HepG2 (cell line): ENCODE results near the gene PFDN5. TPM values are rescaled to one million over a fixed set of nuclear protein-coding genes. Genes with fewer than 3 reads are reported as not detected.

Experiments
- CHD4 ChIP-seq: fragments of 200-600 bp; sonication (generic); IDR thresholded peaks from 2 replicates; pipeline ENCODE4 v1.7.0; 2017; ENCODE audit warnings: mild to moderate bottlenecking, low read length, borderline replicate concordance
- HDAC2 ChIP-seq: sonication (generic); formaldehyde crosslinking; IDR thresholded peaks from 2 replicates; pipeline ENCODE4 v1.4.0; 2020; ENCODE audit warnings: missing genetic modification reagents
- KLF12 ChIP-seq: sonication (generic); formaldehyde crosslinking; IDR thresholded peaks from 2 replicates; pipeline ENCODE4 v1.4.0; 2020; ENCODE audit warnings: missing genetic modification reagents, borderline replicate concordance
- MIXL1 ChIP-seq: IDR thresholded peaks from 2 replicates; pipeline ENCODE4 v1.6.1; 2016
- RBFOX2 ChIP-seq: fragments of 200-400 bp; formaldehyde crosslinking; IDR thresholded peaks from 2 replicates; pipeline ENCODE4 v1.6.1; 2017; ENCODE audit warnings: low read depth, mild to moderate bottlenecking, low read length
- REXO4 ChIP-seq: sonication (generic); formaldehyde crosslinking; IDR thresholded peaks from 2 replicates; pipeline ENCODE4 v1.8.0; 2022; ENCODE audit warnings: missing genetic modification reagents, mild to moderate bottlenecking, borderline replicate concordance
- SALL2 ChIP-seq: sonication (generic); formaldehyde crosslinking; IDR thresholded peaks from 2 replicates; pipeline ENCODE4 v1.8.1; 2023; ENCODE audit warnings: mild to moderate bottlenecking, missing genetic modification reagents, inconsistent platforms
- SMAD3 ChIP-seq: sonication (generic); formaldehyde crosslinking; IDR thresholded peaks from 2 replicates; pipeline ENCODE4 v1.4.0; 2020; ENCODE audit warnings: missing genetic modification reagents
- SP2 ChIP-seq: sonication (generic); formaldehyde crosslinking; IDR thresholded peaks from 2 replicates; pipeline ENCODE4 v1.5.1; 2020; ENCODE audit warnings: mild to moderate bottlenecking, missing genetic modification reagents
- TOE1 ChIP-seq: sonication (generic); formaldehyde crosslinking; IDR thresholded peaks from 2 replicates; pipeline ENCODE4 v1.4.0; 2020; ENCODE audit warnings: mild to moderate bottlenecking, missing genetic modification reagents
- ZFP82 ChIP-seq: sonication (generic); formaldehyde crosslinking; IDR thresholded peaks from 2 replicates; pipeline ENCODE4 v1.5.1; 2020; ENCODE audit warnings: mild to moderate bottlenecking, missing genetic modification reagents, borderline replicate concordance
- ZNF143 ChIP-seq: sonication (generic); formaldehyde crosslinking; IDR thresholded peaks from 2 replicates; pipeline ENCODE4 v1.4.0; 2020; ENCODE audit warnings: missing genetic modification reagents
- ZNF230 ChIP-seq: sonication (generic); formaldehyde crosslinking; IDR thresholded peaks from 2 replicates; pipeline ENCODE4 v1.4.0; 2020; ENCODE audit warnings: mild to moderate bottlenecking, missing genetic modification reagents
- ZNF672 ChIP-seq: sonication (generic); formaldehyde crosslinking; IDR thresholded peaks from 2 replicates; pipeline ENCODE4 v1.8.1; 2022; ENCODE audit warnings: missing genetic modification reagents
- polyA plus RNA-seq, 8 experiments: library from polyadenylated mRNA; depleted of rRNA in 3 of 8; stranded (reverse) in 7 of 8; unstranded in 1 of 8; fragments of >200 nt; fragmentation: Illumina TruSeq in 4 of 8; extraction: Trizol in 4 of 8; gene quantifications; 2 replicates each; pipeline versions ENCODE4 v1.2.1 to v1.2.3, GENCODE V29; 2011 to 2016; ENCODE audit warnings: low read depth in 4 of 8, missing spikeins in 1 of 8, mixed read lengths in 1 of 8; ENCODE audit not compliant: insufficient read depth in 1 of 8
- total RNA-seq, 5 experiments: library from RNA; depleted of rRNA; stranded (reverse); fragments of >200 nt; fragmentation: Illumina TruSeq; extraction: Trizol; gene quantifications; 2 replicates each; pipeline ENCODE4 v1.2.3, GENCODE V29; 2016; ENCODE audit warnings: low read depth in 1 of 5
- TF ChIP-seq, protein P1 (sequence below): sonication (generic); formaldehyde crosslinking; conservative IDR thresholded peaks from 2 replicates; pipeline ENCODE4 v1.8.0; 2022; ENCODE audit warnings: low read depth, missing genetic modification reagents
- TF ChIP-seq, protein P2 (sequence below): sonication (generic); formaldehyde crosslinking; IDR thresholded peaks from 2 replicates; pipeline ENCODE4 v1.8.1; 2023; ENCODE audit warnings: mild to moderate bottlenecking, missing genetic modification reagents
- TF ChIP-seq, protein P3 (sequence below): sonication (generic); formaldehyde crosslinking; IDR thresholded peaks from 2 replicates; pipeline ENCODE4 v1.4.0; 2020; ENCODE audit warnings: missing genetic modification reagents
- TF ChIP-seq, protein P4 (sequence below): sonication (generic); formaldehyde crosslinking; IDR thresholded peaks from 2 replicates; pipeline ENCODE4 v1.5.0; 2020; ENCODE audit warnings: mild to moderate bottlenecking, missing genetic modification reagents, borderline replicate concordance
- TF ChIP-seq, protein P5 (sequence below): sonication (generic); formaldehyde crosslinking; IDR thresholded peaks from 2 replicates; pipeline ENCODE4 v1.5.1; 2020; ENCODE audit warnings: mild to moderate bottlenecking, missing genetic modification reagents

The PFDN5 gene
- total and polyA plus RNA-seq, 2 of the 13 experiments (the other 11 are each of a cell fraction or from before 2014, with no cell fraction given) = 449 to 462 TPM

DNA sequence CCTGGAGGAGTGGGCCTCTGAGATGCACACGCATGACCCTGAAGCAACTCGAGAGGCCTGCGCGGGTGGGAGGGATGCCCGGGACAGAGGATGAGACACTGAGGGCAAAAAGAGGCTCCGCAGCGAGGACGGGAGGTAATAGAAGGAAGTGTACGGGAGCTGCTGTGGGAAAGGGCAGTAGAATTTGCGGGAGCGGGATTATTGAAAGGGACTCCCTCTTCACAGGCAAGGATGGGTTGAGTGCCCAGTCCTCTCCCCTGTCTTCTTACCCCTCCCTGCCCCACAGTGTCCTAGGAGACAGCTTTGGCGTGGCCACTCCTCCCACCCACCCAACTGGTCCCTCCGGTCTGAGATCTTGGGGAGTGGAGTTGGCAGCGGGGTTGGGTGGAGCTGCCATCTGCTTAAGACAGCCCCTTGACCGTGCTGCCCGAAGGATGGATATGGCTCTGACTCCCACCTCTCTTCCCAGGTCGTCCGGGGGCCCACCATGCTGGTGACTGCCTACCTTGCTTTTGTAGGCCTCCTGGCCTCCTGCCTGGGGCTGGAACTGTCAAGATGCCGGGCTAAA, 42.9 kb upstream of the PFDN5 start (continued):
- TF ChIP-seq, protein P1, sequence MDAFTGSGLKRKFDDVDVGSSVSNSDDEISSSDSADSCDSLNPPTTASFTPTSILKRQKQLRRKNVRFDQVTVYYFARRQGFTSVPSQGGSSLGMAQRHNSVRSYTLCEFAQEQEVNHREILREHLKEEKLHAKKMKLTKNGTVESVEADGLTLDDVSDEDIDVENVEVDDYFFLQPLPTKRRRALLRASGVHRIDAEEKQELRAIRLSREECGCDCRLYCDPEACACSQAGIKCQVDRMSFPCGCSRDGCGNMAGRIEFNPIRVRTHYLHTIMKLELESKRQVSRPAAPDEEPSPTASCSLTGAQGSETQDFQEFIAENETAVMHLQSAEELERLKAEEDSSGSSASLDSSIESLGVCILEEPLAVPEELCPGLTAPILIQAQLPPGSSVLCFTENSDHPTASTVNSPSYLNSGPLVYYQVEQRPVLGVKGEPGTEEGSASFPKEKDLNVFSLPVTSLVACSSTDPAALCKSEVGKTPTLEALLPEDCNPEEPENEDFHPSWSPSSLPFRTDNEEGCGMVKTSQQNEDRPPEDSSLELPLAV = no peak
- TF ChIP-seq ZNF672 (CRISPR knock-in tag) (no peak), REXO4 (CRISPR knock-in tag) (no peak), ZNF143 (CRISPR knock-in tag) (no peak), SALL2 (CRISPR knock-in tag) (no peak), CHD4 (no peak), RBFOX2 (no peak), ZNF230 (CRISPR knock-in tag) (no peak), SP2 (CRISPR knock-in tag) (peak; percentile 38; the same call in 1 of the 2 replicates), ZFP82 (no peak), KLF12 (CRISPR knock-in tag) (no peak), TOE1 (CRISPR knock-in tag) (no peak), SMAD3 (CRISPR knock-in tag) (peak; percentile 24; the same call in 1 of the 2 replicates), HDAC2 (CRISPR knock-in tag) (no peak), MIXL1 (no peak)
- TF ChIP-seq, protein P2, sequence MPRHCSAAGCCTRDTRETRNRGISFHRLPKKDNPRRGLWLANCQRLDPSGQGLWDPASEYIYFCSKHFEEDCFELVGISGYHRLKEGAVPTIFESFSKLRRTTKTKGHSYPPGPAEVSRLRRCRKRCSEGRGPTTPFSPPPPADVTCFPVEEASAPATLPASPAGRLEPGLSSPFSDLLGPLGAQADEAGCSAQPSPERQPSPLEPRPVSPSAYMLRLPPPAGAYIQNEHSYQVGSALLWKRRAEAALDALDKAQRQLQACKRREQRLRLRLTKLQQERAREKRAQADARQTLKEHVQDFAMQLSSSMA (CRISPR knock-in tag) = no peak
- TF ChIP-seq, protein P3, sequence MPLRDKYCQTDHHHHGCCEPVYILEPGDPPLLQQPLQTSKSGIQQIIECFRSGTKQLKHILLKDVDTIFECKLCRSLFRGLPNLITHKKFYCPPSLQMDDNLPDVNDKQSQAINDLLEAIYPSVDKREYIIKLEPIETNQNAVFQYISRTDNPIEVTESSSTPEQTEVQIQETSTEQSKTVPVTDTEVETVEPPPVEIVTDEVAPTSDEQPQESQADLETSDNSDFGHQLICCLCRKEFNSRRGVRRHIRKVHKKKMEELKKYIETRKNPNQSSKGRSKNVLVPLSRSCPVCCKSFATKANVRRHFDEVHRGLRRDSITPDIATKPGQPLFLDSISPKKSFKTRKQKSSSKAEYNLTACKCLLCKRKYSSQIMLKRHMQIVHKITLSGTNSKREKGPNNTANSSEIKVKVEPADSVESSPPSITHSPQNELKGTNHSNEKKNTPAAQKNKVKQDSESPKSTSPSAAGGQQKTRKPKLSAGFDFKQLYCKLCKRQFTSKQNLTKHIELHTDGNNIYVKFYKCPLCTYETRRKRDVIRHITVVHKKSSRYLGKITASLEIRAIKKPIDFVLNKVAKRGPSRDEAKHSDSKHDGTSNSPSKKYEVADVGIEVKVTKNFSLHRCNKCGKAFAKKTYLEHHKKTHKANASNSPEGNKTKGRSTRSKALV = 0 out of 2 replicates have a peak, but pooled peaks have one; percentile 2
- TF ChIP-seq, protein P4, sequence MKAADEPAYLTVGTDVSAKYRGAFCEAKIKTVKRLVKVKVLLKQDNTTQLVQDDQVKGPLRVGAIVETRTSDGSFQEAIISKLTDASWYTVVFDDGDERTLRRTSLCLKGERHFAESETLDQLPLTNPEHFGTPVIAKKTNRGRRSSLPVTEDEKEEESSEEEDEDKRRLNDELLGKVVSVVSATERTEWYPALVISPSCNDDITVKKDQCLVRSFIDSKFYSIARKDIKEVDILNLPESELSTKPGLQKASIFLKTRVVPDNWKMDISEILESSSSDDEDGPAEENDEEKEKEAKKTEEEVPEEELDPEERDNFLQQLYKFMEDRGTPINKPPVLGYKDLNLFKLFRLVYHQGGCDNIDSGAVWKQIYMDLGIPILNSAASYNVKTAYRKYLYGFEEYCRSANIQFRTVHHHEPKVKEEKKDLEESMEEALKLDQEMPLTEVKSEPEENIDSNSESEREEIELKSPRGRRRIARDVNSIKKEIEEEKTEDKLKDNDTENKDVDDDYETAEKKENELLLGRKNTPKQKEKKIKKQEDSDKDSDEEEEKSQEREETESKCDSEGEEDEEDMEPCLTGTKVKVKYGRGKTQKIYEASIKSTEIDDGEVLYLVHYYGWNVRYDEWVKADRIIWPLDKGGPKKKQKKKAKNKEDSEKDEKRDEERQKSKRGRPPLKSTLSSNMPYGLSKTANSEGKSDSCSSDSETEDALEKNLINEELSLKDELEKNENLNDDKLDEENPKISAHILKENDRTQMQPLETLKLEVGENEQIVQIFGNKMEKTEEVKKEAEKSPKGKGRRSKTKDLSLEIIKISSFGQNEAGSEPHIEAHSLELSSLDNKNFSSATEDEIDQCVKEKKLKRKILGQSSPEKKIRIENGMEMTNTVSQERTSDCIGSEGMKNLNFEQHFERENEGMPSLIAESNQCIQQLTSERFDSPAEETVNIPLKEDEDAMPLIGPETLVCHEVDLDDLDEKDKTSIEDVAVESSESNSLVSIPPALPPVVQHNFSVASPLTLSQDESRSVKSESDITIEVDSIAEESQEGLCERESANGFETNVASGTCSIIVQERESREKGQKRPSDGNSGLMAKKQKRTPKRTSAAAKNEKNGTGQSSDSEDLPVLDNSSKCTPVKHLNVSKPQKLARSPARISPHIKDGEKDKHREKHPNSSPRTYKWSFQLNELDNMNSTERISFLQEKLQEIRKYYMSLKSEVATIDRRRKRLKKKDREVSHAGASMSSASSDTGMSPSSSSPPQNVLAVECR (CRISPR knock-in tag) = no peak
- TF ChIP-seq, protein P5, sequence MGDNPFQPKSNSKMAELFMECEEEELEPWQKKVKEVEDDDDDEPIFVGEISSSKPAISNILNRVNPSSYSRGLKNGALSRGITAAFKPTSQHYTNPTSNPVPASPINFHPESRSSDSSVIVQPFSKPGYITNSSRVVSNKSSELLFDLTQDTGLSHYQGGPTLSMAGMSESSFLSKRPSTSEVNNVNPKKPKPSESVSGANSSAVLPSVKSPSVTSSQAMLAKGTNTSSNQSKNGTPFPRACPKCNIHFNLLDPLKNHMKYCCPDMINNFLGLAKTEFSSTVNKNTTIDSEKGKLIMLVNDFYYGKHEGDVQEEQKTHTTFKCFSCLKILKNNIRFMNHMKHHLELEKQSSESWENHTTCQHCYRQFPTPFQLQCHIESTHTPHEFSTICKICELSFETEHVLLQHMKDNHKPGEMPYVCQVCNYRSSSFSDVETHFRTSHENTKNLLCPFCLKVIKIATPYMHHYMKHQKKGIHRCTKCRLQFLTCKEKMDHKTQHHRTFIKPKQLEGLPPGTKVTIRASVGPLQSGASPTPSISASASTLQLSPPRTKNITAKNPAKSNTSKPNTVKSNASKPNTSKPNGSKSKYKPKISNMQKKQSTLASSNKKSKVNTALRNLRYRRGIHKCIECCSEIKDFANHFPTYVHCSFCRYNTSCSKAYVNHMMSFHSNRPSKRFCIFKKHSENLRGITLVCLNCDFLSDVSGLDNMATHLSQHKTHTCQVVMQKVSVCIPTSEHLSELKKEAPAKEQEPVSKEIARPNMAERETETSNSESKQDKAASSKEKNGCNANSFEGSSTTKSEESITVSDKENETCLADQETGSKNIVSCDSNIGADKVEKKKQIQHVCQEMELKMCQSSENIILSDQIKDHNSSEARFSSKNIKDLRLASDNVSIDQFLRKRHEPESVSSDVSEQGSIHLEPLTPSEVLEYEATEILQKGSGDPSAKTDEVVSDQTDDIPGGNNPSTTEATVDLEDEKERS (CRISPR knock-in tag) = no peak
